ENCODE measurements around the gene TP63. TPM values are rescaled to one million over a fixed set of nuclear protein-coding genes. Genes with fewer than 3 reads are reported as not detected.

Gene TP63
- total RNA-seq, 2 donors from 2014 or later, result not detected

DNA sequence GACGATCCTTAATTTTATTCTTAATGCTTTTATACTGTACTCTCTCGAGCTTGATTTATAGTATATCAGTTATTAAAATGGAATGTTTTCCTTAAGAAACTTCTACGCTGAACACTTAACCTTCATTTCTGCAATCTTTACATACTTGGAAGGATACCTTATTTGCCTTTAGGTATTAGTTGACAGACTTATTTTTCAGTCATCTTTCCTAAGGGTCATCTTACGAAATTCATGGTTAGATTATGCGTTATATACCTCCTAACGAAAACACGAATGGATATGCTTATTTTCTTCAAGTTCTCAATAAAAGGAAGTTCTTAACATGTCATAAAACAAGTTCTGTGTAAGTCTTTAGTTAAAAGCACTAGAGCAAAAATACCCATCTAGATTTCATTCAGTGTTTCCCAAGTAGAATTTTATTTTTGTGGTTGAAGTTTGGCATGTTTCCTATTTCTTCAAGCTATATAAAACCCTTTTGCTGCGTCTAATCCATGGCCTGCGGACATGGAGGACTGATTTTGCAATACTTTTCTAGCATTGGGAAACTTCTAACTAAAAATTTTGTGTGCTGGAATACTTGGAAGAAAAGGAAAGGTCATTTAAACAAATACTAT, 231.3 kb downstream of the TP63 start:
- no peak for ATAC-seq

GRCh38 chr3:189863031-189863430, 231.8 kb downstream of the TP63 start:
- Histone ChIP-seq H3K27ac (no peak overlapping the region), H3K4me1 (no peaks in the 10 kb centered on the region), H3K9me3 (no peaks in the 10 kb centered on the region), H3K36me3 (replicated peaks in 1 of 2; ENCODE audit: insufficient read depth in 1 of 2, low read depth in 2 of 2) (no peaks in the 10 kb centered on the region), H3K27me3 (no peaks in the 10 kb centered on the region), H3K4me3 (no peak overlapping the region)
- intact Hi-C loops (cut with DNase I), result no loop called here
- DNase-seq (peak in 1 of 4 donors; percentile 3), ATAC-seq (no peak)
- WGBS, 2 donors, result 59 to 68% methylated on average over 3 of the region's 3 CpGs
- TF ChIP-seq, protein P1, sequence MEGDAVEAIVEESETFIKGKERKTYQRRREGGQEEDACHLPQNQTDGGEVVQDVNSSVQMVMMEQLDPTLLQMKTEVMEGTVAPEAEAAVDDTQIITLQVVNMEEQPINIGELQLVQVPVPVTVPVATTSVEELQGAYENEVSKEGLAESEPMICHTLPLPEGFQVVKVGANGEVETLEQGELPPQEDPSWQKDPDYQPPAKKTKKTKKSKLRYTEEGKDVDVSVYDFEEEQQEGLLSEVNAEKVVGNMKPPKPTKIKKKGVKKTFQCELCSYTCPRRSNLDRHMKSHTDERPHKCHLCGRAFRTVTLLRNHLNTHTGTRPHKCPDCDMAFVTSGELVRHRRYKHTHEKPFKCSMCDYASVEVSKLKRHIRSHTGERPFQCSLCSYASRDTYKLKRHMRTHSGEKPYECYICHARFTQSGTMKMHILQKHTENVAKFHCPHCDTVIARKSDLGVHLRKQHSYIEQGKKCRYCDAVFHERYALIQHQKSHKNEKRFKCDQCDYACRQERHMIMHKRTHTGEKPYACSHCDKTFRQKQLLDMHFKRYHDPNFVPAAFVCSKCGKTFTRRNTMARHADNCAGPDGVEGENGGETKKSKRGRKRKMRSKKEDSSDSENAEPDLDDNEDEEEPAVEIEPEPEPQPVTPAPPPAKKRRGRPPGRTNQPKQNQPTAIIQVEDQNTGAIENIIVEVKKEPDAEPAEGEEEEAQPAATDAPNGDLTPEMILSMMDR (IDR thresholded peaks at IDR 0.05), result no peak
- TF ChIP-seq POLR2A (IDR thresholded peaks at IDR 0.05), result no peak

More for the DNA sequence above, 231.3 kb downstream of the TP63 start:
- Histone ChIP-seq H3K27me3 (no peaks in the 10 kb centered on the region), H3K4me1 (no peaks in the 10 kb centered on the region), H3K4me3 (no peak overlapping the region), H3K36me3 (replicated peaks in 1 of 2; ENCODE audit: insufficient read depth in 1 of 2, low read depth in 2 of 2) (no peaks in the 10 kb centered on the region), H3K9me3 (no peaks in the 10 kb centered on the region), H3K27ac (no peak overlapping the region)
- TF ChIP-seq POLR2A (IDR thresholded peaks at IDR 0.05), result no peak
- TF ChIP-seq, protein P1 (IDR thresholded peaks at IDR 0.05), result no peak
- intact Hi-C loops (cut with DNase I), result no loop called here
- no peak for DNase-seq
- WGBS, 2 donors, result 77 to 79% methylated on average over 9 of the region's 9 CpGs

DNA sequence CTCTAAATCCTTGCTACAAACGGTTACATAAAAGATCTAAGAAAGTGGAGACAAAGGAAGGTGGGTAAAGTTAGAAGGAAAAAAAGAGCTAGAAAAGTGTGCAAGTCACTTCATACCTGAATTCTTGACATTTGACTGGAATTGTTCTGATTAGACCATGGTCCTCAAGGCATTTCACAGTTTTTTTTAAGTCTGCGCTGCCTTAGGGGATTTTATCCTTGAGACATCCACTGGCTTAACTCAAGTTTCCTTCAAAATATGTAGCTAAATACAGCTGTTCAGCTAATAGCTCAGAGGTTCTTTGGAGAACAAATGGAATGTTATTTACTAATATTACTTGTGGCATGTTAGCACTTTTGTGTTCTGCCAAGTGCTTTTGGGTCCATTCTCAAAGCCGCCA, 236.9 kb downstream of the TP63 start:
- H3K4me1 ChIP-seq, result no peaks in the 10 kb centered on the region
- WGBS, 2 donors, result 86 to 91% methylated on average over 3 of the region's 3 CpGs
- no peak for DNase-seq
- H3K9me3 ChIP-seq, result no peaks in the 10 kb centered on the region
- ATAC-seq, result no peak
- no peak overlapping the region for H3K4me3 ChIP-seq
- no peak overlapping the region for H3K27ac ChIP-seq
- intact Hi-C loops (cut with DNase I), result no loop called here
- H3K36me3 ChIP-seq (replicated peaks in 1 of 2; ENCODE audit: insufficient read depth in 1 of 2, low read depth in 2 of 2), result no peaks in the 10 kb centered on the region
- TF ChIP-seq, protein P1 (IDR thresholded peaks at IDR 0.05), result no peak
- no peak for TF ChIP-seq POLR2A (IDR thresholded peaks at IDR 0.05)
- H3K27me3 ChIP-seq, result no peaks in the 10 kb centered on the region

- Histone ChIP-seq H3K36me3 (replicated peaks in 1 of 2; ENCODE audit: insufficient read depth in 1 of 2, low read depth in 2 of 2) (no peaks in the 10 kb centered on the region), H3K27me3 (no peaks in the 10 kb centered on the region), H3K9me3 (no peaks in the 10 kb centered on the region), H3K27ac (no peak overlapping the region), H3K4me3 (no peak overlapping the region), H3K4me1 (no peaks in the 10 kb centered on the region)
- no peak for TF ChIP-seq POLR2A (IDR thresholded peaks at IDR 0.05)
- TF ChIP-seq, protein P1 (IDR thresholded peaks at IDR 0.05), result no peak
- ATAC-seq, result no peak
- intact Hi-C loops (cut with DNase I), result no loop called here
- no peak for DNase-seq
- WGBS, 2 donors, result 67 to 83% methylated on average over 4 of the region's 4 CpGs
These were observed 238.0 kb downstream of the TP63 start for GRCh38 chr3:189869165-189869564.

- DNase-seq (no peak), ATAC-seq (no peak)
- Histone ChIP-seq H3K4me1 (no peaks in the 10 kb centered on the region), H3K4me3 (no peak overlapping the region), H3K27ac (no peak overlapping the region), H3K27me3 (no peaks in the 10 kb centered on the region), H3K36me3 (replicated peaks in 1 of 2; ENCODE audit: insufficient read depth in 1 of 2, low read depth in 2 of 2) (no peaks in the 10 kb centered on the region), H3K9me3 (no peaks in the 10 kb centered on the region)
- 73 to 76% methylated on average over 2 of the region's 2 CpGs for WGBS, 2 donors
- intact Hi-C loops (cut with DNase I), result no loop called here
- no peak for TF ChIP-seq POLR2A (IDR thresholded peaks at IDR 0.05)
These were observed 240.2 kb downstream of the TP63 start for GRCh38 chr3:189871418-189871817.

Data from body of pancreas (tissue), 4 donors.